K562 (cell line): ENCODE measurements around the gene ZSWIM3. TPM values are rescaled to one million over a fixed set of nuclear protein-coding genes. Genes with fewer than 3 reads are reported as not detected.

Source experiments
- ARHGAP35 ChIP-seq: fragments of 450-650 bp; IDR thresholded peaks from 2 replicates; pipeline ENCODE4 v1.6.1; 2018; ENCODE audit not compliant: partially characterized antibody
- SMC3 ChIP-seq: conservative IDR thresholded peaks from 2 replicates; pipeline ENCODE4 v1.6.1; 2011; ENCODE audit warnings: low read depth, low read length, improper control_type of control experiment; ENCODE audit not compliant: insufficient read depth
- TCFL5 ChIP-seq: fragments of 250-450 bp; sonication (Bioruptor Pico); conservative IDR thresholded peaks from 2 replicates; pipeline ENCODE4 v1.6.1; 2021; ENCODE audit warnings: mild to moderate bottlenecking, moderate library complexity, matching md5 sums
- polyA plus RNA-seq, 8 experiments: library from polyadenylated mRNA; depleted of rRNA in 4 of 8; stranded (reverse) in 5 of 8; unstranded in 3 of 8; fragments of >200 nt; fragmentation: Nextera tagmentation in 2 of 8; fragmentation: Illumina TruSeq in 1 of 8; extraction: Ambion mirVana in 2 of 8; extraction: Trizol in 1 of 8; gene quantifications; 2 replicates each; pipeline versions ENCODE4 v1.2.1 to v1.2.3, GENCODE V29; 2011 to 2014; ENCODE audit warnings: inconsistent platforms in 1 of 8, missing spikeins in 1 of 8
- total RNA-seq, 7 experiments: library from RNA; depleted of rRNA in 6 of 7; stranded (reverse); fragments of >200 nt in 6 of 7; fragmentation: Illumina TruSeq in 2 of 7; extraction: Trizol in 2 of 7; gene quantifications; 2 replicates each; pipeline versions ENCODE4 v1.2.1 to v1.2.3, GENCODE V29; 2011 to 2021; ENCODE audit warnings: low replicate concordance in 1 of 7
- TF ChIP-seq, protein P1 (sequence below): fragments of 450-650 bp; IDR thresholded peaks from 2 replicates; pipeline ENCODE4 v1.6.1; 2016; ENCODE audit warnings: mild to moderate bottlenecking, moderate library complexity

The ZSWIM3 gene
- total and polyA plus RNA-seq, 9 of the 15 experiments (the other 6 are each of a cell fraction or from before 2014, with no cell fraction given) = 1.7 to 4.3 (median 2.9) TPM

DNA sequence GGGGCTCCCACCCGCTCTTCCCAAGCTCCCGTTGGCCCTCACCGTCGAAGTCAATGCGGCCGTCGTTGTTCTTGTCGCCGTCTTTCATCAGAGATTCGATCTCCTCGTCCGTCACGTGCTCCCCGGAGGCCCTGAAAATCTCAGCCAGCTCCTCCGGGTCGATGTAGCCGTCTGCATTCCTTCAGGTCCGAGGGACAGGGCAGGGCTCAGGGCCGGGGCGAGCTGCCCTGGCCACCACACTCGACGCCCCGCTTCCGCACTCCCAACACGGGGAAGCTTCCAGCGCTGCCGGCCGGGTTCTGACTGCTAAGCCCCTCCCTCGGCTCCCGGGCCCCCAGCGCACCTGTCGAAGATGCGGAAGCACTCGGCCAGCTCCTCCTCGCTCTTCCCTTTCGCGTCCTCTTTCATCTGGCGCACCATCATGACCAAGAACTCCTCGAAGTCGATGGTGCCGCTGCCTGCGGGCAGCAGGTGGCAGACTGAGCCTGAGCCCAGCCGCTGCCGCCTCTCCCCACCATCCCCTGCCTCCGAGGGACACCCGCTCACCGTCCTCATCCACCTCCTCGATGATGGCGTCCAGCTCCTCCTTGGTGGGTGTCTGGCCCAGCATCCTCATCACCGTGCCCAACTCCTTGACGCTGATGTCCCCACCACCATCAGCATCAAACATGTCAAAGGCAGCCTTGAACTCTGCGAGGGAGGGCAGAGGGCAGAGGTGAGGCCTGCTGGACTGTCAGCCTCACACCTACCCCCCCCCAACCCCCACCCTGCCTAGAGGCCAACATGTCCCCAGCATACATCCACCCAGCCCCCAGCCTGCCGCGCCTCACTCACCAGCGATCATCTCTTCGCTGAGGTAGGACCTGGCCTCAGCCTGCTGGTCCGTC, 33.2 kb upstream of the ZSWIM3 start (continued):
- TF ChIP-seq, protein P1, sequence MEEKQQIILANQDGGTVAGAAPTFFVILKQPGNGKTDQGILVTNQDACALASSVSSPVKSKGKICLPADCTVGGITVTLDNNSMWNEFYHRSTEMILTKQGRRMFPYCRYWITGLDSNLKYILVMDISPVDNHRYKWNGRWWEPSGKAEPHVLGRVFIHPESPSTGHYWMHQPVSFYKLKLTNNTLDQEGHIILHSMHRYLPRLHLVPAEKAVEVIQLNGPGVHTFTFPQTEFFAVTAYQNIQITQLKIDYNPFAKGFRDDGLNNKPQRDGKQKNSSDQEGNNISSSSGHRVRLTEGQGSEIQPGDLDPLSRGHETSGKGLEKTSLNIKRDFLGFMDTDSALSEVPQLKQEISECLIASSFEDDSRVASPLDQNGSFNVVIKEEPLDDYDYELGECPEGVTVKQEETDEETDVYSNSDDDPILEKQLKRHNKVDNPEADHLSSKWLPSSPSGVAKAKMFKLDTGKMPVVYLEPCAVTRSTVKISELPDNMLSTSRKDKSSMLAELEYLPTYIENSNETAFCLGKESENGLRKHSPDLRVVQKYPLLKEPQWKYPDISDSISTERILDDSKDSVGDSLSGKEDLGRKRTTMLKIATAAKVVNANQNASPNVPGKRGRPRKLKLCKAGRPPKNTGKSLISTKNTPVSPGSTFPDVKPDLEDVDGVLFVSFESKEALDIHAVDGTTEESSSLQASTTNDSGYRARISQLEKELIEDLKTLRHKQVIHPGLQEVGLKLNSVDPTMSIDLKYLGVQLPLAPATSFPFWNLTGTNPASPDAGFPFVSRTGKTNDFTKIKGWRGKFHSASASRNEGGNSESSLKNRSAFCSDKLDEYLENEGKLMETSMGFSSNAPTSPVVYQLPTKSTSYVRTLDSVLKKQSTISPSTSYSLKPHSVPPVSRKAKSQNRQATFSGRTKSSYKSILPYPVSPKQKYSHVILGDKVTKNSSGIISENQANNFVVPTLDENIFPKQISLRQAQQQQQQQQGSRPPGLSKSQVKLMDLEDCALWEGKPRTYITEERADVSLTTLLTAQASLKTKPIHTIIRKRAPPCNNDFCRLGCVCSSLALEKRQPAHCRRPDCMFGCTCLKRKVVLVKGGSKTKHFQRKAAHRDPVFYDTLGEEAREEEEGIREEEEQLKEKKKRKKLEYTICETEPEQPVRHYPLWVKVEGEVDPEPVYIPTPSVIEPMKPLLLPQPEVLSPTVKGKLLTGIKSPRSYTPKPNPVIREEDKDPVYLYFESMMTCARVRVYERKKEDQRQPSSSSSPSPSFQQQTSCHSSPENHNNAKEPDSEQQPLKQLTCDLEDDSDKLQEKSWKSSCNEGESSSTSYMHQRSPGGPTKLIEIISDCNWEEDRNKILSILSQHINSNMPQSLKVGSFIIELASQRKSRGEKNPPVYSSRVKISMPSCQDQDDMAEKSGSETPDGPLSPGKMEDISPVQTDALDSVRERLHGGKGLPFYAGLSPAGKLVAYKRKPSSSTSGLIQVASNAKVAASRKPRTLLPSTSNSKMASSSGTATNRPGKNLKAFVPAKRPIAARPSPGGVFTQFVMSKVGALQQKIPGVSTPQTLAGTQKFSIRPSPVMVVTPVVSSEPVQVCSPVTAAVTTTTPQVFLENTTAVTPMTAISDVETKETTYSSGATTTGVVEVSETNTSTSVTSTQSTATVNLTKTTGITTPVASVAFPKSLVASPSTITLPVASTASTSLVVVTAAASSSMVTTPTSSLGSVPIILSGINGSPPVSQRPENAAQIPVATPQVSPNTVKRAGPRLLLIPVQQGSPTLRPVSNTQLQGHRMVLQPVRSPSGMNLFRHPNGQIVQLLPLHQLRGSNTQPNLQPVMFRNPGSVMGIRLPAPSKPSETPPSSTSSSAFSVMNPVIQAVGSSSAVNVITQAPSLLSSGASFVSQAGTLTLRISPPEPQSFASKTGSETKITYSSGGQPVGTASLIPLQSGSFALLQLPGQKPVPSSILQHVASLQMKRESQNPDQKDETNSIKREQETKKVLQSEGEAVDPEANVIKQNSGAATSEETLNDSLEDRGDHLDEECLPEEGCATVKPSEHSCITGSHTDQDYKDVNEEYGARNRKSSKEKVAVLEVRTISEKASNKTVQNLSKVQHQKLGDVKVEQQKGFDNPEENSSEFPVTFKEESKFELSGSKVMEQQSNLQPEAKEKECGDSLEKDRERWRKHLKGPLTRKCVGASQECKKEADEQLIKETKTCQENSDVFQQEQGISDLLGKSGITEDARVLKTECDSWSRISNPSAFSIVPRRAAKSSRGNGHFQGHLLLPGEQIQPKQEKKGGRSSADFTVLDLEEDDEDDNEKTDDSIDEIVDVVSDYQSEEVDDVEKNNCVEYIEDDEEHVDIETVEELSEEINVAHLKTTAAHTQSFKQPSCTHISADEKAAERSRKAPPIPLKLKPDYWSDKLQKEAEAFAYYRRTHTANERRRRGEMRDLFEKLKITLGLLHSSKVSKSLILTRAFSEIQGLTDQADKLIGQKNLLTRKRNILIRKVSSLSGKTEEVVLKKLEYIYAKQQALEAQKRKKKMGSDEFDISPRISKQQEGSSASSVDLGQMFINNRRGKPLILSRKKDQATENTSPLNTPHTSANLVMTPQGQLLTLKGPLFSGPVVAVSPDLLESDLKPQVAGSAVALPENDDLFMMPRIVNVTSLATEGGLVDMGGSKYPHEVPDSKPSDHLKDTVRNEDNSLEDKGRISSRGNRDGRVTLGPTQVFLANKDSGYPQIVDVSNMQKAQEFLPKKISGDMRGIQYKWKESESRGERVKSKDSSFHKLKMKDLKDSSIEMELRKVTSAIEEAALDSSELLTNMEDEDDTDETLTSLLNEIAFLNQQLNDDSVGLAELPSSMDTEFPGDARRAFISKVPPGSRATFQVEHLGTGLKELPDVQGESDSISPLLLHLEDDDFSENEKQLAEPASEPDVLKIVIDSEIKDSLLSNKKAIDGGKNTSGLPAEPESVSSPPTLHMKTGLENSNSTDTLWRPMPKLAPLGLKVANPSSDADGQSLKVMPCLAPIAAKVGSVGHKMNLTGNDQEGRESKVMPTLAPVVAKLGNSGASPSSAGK = 0 out of 2 replicates have a peak, but pooled peaks have one; percentile 13
- TF ChIP-seq SMC3 = 0 out of 2 replicates have a peak, but pooled peaks have one; percentile 6
- TF ChIP-seq TCFL5 (CRISPR knock-in tag) = no peak
- TF ChIP-seq ARHGAP35 = no peak
